HepG2 (cell line): ENCODE measurements around the gene ITGB6. TPM values are rescaled to one million over a fixed set of nuclear protein-coding genes. Genes with fewer than 3 reads are reported as not detected.

Experiments
- ATAC-seq: fragments of 200-7000 bp; cut with Tn5 transposase; 3 replicates; pipeline ENCODE4 v1.9.1; 2020; ENCODE audit warnings: mild to moderate bottlenecking, moderate library complexity
- BruUV-seq: library from RNA; stranded (reverse); fragments of 400-500 nt; replicated peaks from 2 replicates; lab custom pipeline; 2021; lab: Mats Ljungman, UMichigan
- CTCF ChIA-PET: fragments of 300-600 bp; formaldehyde crosslinking; extraction: SDS; loops from one replicate; lab custom pipeline; 2021; ENCODE audit warnings: low total read pairs, inconsistent platforms, low intra/inter-chr PET ratio; lab: Yijun Ruan, JAX
- POLR2A ChIA-PET: fragments of 350-600 bp; sonication (Branson Sonifier 250); formaldehyde crosslinking; loops from one replicate; lab custom pipeline; 2020; ENCODE audit warnings: antibody characterized with exemption, inconsistent platforms; lab: Yijun Ruan, JAX
- DNase-seq: peaks from one replicate; pipeline ENCODE4 v3.0.0-alpha.2; 2015; ENCODE audit warnings: low spot score
- FAIRE-seq: peaks from 3 replicates; lab custom pipeline; 2011; peaks lifted over from hg19 to GRCh38; lab: Jason Lieb, UNC
- H2AFZ ChIP-seq: one replicate; pipeline ENCODE4 v1.6.1; 2011; ENCODE audit warnings: low read length, inconsistent platforms
- H3K27ac ChIP-seq: fragments of 300-600 bp; 3 replicates; pipeline ENCODE4 v1.8.0; 2011; ENCODE audit warnings: mixed run types, mild to moderate bottlenecking, mixed read lengths, low read length, inconsistent platforms; ENCODE audit not compliant: insufficient read depth; ENCODE audit errors: extremely low read length
- H3K27me3 ChIP-seq, 2 experiments: fragments of 200-600 bp in 1 of 2; 2 replicates in 1 of 2; 3 replicates in 1 of 2; pipeline versions ENCODE4 v1.6.0 to v1.8.0; 2011; ENCODE audit warnings: low read length in 2 of 2, mild to moderate bottlenecking in 2 of 2, moderate library complexity in 2 of 2, inconsistent platforms in 1 of 2; ENCODE audit not compliant: insufficient read depth in 2 of 2, control insufficient read depth in 1 of 2
- H3K36me3 ChIP-seq, 2 experiments: fragments of 200-600 bp in 1 of 2; replicated peaks in 1 of 2; 2 replicates in 1 of 2; 3 replicates in 1 of 2; pipeline versions ENCODE4 v1.5.1 to v1.8.0; 2011; ENCODE audit warnings: low read length in 2 of 2, inconsistent platforms in 1 of 2; ENCODE audit not compliant: insufficient read depth in 2 of 2, control insufficient read depth in 1 of 2
- H3K4me1 ChIP-seq: 2 replicates; pipeline ENCODE4 v1.5.1; 2012; ENCODE audit warnings: low read length, inconsistent platforms; ENCODE audit not compliant: insufficient read depth
- H3K4me2 ChIP-seq: 2 replicates; pipeline ENCODE4 v1.6.0; 2011; ENCODE audit warnings: low read depth, low read length, inconsistent platforms
- H3K4me3 ChIP-seq, 3 experiments: fragments of 200-600 bp in 1 of 3; sonication (generic), shearing (Covaris generic) in 1 of 3; replicated peaks in 1 of 3; 2 replicates each; pipeline ENCODE4 v1.5.1; 2011 to 2016; ENCODE audit warnings: low read length in 3 of 3, inconsistent platforms in 2 of 3, low read depth in 2 of 3, mild to moderate bottlenecking in 2 of 3, control low read depth in 1 of 3, mixed read lengths in 1 of 3; ENCODE audit not compliant: insufficient read depth in 1 of 3
- H3K79me2 ChIP-seq: one replicate; pipeline ENCODE4 v1.6.1; 2011; ENCODE audit warnings: low read length, inconsistent platforms; ENCODE audit not compliant: insufficient read depth
- H3K9ac ChIP-seq: 2 replicates; pipeline ENCODE4 v1.6.0; 2011; ENCODE audit warnings: mild to moderate bottlenecking, low read depth, low read length, inconsistent platforms; ENCODE audit not compliant: insufficient read depth
- H3K9me3 ChIP-seq: 2 replicates; pipeline ENCODE4 v1.5.1; 2012; ENCODE audit warnings: mild to moderate bottlenecking, low read length
- H4K20me1 ChIP-seq: 2 replicates; pipeline ENCODE4 v1.6.0; 2011; ENCODE audit warnings: inconsistent platforms, mild to moderate bottlenecking, low read length, moderate library complexity; ENCODE audit not compliant: insufficient read depth
- ARNT ChIP-seq: fragments of 450-650 bp; IDR thresholded peaks from 2 replicates; pipeline ENCODE4 v1.6.1; 2017
- BHLHE40 ChIP-seq: IDR thresholded peaks from 2 replicates; pipeline ENCODE4 v1.6.1; 2011; ENCODE audit warnings: low read length, improper control_type of control experiment
- KLF9 ChIP-seq: IDR thresholded peaks from 2 replicates; pipeline ENCODE4 v1.6.1; 2016; ENCODE audit warnings: low read depth
- KMT2B ChIP-seq: IDR thresholded peaks from 2 replicates; pipeline ENCODE4 v1.6.1; 2016; ENCODE audit warnings: missing genetic modification reagents, missing compliant biosample characterization
- PHB2 ChIP-seq: fragments of 450-650 bp; IDR thresholded peaks from 2 replicates; pipeline ENCODE4 v1.6.1; 2018; ENCODE audit not compliant: partially characterized antibody
- PHF5A ChIP-seq: IDR thresholded peaks from one replicate; pipeline ENCODE4 v1.6.1; 2018; ENCODE audit warnings: low read depth, missing genetic modification reagents; ENCODE audit not compliant: unreplicated experiment
- SIN3B ChIP-seq: fragments of 150-350 bp; IDR thresholded peaks from 2 replicates; pipeline ENCODE4 v1.6.1; 2014; ENCODE audit warnings: low read length
- ZBTB8A ChIP-seq: sonication (generic); formaldehyde crosslinking; IDR thresholded peaks from 2 replicates; pipeline ENCODE4 v1.4.0; 2020; ENCODE audit warnings: mild to moderate bottlenecking, low read depth, missing genetic modification reagents, borderline replicate concordance
- ZNF33A ChIP-seq: sonication (generic); formaldehyde crosslinking; IDR thresholded peaks from 2 replicates; pipeline ENCODE4 v1.5.1; 2020; ENCODE audit warnings: missing genetic modification reagents, mild to moderate bottlenecking, moderate library complexity, borderline replicate concordance
- ZNF7 ChIP-seq: IDR thresholded peaks from 2 replicates; pipeline ENCODE4 v1.6.1; 2016; ENCODE audit warnings: missing biosample characterization, missing genetic modification reagents
- WGBS: methylation state at CpG from one replicate; pipeline ENCODE4 v1.1.6; 2017; ENCODE audit warnings: low lambda C conversion rate; 5-methylcytosine and 5-hydroxymethylcytosine counted together
- in situ Hi-C: cut with HindIII; loops from 2 replicates; pipeline ENCODE4 v1.10.0; 2017; ENCODE audit warnings: low pct_unique_long_range_greater_than_20kb; ENCODE audit not compliant: extremely low pct_ligation_motif_present
- intact Hi-C: fragments of 100-400 bp; cut with micrococcal nuclease; formaldehyde crosslinking; loops from one replicate; pipeline ENCODE4 v1.10.0; 2022; ENCODE audit not compliant: unreplicated experiment
- polyA plus RNA-seq, 8 experiments: library from polyadenylated mRNA; depleted of rRNA in 3 of 8; stranded (reverse) in 7 of 8; unstranded in 1 of 8; fragments of >200 nt; fragmentation: Illumina TruSeq in 4 of 8; extraction: Trizol in 4 of 8; gene quantifications; 2 replicates each; pipeline versions ENCODE4 v1.2.1 to v1.2.3, GENCODE V29; 2011 to 2016; ENCODE audit warnings: low read depth in 4 of 8, missing spikeins in 1 of 8, mixed read lengths in 1 of 8; ENCODE audit not compliant: insufficient read depth in 1 of 8
- total RNA-seq, 5 experiments: library from RNA; depleted of rRNA; stranded (reverse); fragments of >200 nt; fragmentation: Illumina TruSeq; extraction: Trizol; gene quantifications; 2 replicates each; pipeline ENCODE4 v1.2.3, GENCODE V29; 2016; ENCODE audit warnings: low read depth in 1 of 5
- TF ChIP-seq, protein P1 (sequence below): sonication (generic); formaldehyde crosslinking; IDR thresholded peaks from 2 replicates; pipeline ENCODE4 v1.4.0; 2020; ENCODE audit warnings: missing genetic modification reagents
- TF ChIP-seq, protein P2 (sequence below): sonication (generic); formaldehyde crosslinking; IDR thresholded peaks from 2 replicates; pipeline ENCODE4 v1.8.0; 2022; ENCODE audit warnings: mild to moderate bottlenecking, missing genetic modification reagents
- TF ChIP-seq, protein P3 (sequence below): sonication (generic); formaldehyde crosslinking; IDR thresholded peaks from 2 replicates; pipeline ENCODE4 v1.5.0; 2020; ENCODE audit warnings: missing genetic modification reagents, mild to moderate bottlenecking, borderline replicate concordance
- TF ChIP-seq, protein P4 (sequence below): sonication (generic); formaldehyde crosslinking; IDR thresholded peaks from 2 replicates; pipeline ENCODE4 v1.5.0; 2020; ENCODE audit warnings: mild to moderate bottlenecking, missing genetic modification reagents, moderate library complexity
- TF ChIP-seq, protein P5 (sequence below): sonication (generic); formaldehyde crosslinking; IDR thresholded peaks from 2 replicates; pipeline ENCODE4 v1.4.0; 2020; ENCODE audit warnings: mild to moderate bottlenecking, missing genetic modification reagents
- TF ChIP-seq, protein P6 (sequence below): sonication (generic); formaldehyde crosslinking; IDR thresholded peaks from 2 replicates; pipeline ENCODE4 v1.4.0; 2020; ENCODE audit warnings: mild to moderate bottlenecking, missing genetic modification reagents

ITGB6 gene
- total and polyA plus RNA-seq, 2 of the 13 experiments (the other 11 are each of a cell fraction or from before 2014, with no cell fraction given), result not detected

DNA sequence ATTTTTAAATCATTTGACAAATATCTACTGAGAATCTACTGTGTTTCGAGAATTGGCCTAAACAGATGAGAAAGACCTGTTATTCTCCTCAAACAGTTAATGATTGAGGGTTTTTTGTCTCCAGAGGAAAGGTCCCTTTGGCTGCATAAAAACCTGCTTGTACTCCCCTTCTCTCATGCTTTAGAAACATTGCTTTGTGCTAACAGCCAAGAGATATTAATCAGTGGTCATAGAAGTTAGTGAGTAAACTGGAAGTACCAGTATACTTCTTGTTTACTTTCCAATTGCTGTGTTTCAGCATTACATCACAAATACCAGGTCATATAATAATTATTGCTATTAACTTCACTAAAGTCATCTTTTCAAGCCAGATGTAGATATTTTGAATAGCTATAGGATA is 34.1 kb downstream of the ITGB6 start:
- no peak overlapping the region for H3K27ac ChIP-seq
- CTCF ChIA-PET, result no interaction called here
- no peaks in the 10 kb centered on the region for H4K20me1 ChIP-seq
- no peak overlapping the region for H2AFZ ChIP-seq
- H3K4me1 ChIP-seq, result no peaks in the 10 kb centered on the region
- TF ChIP-seq, protein P1, sequence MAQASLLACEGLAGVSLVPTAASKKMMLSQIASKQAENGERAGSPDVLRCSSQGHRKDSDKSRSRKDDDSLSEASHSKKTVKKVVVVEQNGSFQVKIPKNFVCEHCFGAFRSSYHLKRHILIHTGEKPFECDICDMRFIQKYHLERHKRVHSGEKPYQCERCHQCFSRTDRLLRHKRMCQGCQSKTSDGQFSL, result no peak
- TF ChIP-seq, protein P2, sequence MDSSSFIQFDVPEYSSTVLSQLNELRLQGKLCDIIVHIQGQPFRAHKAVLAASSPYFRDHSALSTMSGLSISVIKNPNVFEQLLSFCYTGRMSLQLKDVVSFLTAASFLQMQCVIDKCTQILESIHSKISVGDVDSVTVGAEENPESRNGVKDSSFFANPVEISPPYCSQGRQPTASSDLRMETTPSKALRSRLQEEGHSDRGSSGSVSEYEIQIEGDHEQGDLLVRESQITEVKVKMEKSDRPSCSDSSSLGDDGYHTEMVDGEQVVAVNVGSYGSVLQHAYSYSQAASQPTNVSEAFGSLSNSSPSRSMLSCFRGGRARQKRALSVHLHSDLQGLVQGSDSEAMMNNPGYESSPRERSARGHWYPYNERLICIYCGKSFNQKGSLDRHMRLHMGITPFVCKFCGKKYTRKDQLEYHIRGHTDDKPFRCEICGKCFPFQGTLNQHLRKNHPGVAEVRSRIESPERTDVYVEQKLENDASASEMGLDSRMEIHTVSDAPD (CRISPR knock-in tag), result no peak
- TF ChIP-seq, protein P3, sequence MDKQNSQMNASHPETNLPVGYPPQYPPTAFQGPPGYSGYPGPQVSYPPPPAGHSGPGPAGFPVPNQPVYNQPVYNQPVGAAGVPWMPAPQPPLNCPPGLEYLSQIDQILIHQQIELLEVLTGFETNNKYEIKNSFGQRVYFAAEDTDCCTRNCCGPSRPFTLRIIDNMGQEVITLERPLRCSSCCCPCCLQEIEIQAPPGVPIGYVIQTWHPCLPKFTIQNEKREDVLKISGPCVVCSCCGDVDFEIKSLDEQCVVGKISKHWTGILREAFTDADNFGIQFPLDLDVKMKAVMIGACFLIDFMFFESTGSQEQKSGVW (CRISPR knock-in tag), result no peak
- TF ChIP-seq SIN3B (no peak), PHB2 (no peak), KLF9 (CRISPR knock-in tag) (no peak), BHLHE40 (no peak), ZBTB8A (CRISPR knock-in tag) (no peak), ZNF7 (no peak), ZNF33A (CRISPR knock-in tag) (no peak), KMT2B (CRISPR knock-in tag) (no peak), PHF5A (CRISPR knock-in tag) (no peak), ARNT (no peak)
- TF ChIP-seq, protein P4, sequence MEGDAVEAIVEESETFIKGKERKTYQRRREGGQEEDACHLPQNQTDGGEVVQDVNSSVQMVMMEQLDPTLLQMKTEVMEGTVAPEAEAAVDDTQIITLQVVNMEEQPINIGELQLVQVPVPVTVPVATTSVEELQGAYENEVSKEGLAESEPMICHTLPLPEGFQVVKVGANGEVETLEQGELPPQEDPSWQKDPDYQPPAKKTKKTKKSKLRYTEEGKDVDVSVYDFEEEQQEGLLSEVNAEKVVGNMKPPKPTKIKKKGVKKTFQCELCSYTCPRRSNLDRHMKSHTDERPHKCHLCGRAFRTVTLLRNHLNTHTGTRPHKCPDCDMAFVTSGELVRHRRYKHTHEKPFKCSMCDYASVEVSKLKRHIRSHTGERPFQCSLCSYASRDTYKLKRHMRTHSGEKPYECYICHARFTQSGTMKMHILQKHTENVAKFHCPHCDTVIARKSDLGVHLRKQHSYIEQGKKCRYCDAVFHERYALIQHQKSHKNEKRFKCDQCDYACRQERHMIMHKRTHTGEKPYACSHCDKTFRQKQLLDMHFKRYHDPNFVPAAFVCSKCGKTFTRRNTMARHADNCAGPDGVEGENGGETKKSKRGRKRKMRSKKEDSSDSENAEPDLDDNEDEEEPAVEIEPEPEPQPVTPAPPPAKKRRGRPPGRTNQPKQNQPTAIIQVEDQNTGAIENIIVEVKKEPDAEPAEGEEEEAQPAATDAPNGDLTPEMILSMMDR (CRISPR knock-in tag), result no peak
- TF ChIP-seq, protein P5, sequence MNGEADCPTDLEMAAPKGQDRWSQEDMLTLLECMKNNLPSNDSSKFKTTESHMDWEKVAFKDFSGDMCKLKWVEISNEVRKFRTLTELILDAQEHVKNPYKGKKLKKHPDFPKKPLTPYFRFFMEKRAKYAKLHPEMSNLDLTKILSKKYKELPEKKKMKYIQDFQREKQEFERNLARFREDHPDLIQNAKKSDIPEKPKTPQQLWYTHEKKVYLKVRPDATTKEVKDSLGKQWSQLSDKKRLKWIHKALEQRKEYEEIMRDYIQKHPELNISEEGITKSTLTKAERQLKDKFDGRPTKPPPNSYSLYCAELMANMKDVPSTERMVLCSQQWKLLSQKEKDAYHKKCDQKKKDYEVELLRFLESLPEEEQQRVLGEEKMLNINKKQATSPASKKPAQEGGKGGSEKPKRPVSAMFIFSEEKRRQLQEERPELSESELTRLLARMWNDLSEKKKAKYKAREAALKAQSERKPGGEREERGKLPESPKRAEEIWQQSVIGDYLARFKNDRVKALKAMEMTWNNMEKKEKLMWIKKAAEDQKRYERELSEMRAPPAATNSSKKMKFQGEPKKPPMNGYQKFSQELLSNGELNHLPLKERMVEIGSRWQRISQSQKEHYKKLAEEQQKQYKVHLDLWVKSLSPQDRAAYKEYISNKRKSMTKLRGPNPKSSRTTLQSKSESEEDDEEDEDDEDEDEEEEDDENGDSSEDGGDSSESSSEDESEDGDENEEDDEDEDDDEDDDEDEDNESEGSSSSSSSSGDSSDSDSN (CRISPR knock-in tag), result no peak
- TF ChIP-seq, protein P6, sequence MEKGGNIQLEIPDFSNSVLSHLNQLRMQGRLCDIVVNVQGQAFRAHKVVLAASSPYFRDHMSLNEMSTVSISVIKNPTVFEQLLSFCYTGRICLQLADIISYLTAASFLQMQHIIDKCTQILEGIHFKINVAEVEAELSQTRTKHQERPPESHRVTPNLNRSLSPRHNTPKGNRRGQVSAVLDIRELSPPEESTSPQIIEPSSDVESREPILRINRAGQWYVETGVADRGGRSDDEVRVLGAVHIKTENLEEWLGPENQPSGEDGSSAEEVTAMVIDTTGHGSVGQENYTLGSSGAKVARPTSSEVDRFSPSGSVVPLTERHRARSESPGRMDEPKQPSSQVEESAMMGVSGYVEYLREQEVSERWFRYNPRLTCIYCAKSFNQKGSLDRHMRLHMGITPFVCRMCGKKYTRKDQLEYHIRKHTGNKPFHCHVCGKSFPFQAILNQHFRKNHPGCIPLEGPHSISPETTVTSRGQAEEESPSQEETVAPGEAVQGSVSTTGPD (CRISPR knock-in tag), result no peak
- no peak overlapping the region for H3K9ac ChIP-seq
- ATAC-seq (no peak), FAIRE-seq (no peak), DNase-seq (no peak)
- no peaks in the 10 kb centered on the region for H3K9me3 ChIP-seq
- intact Hi-C loops (no loop called here), in situ Hi-C loops (no loop called here)
- H3K4me2 ChIP-seq, result no peak overlapping the region
- H3K36me3 ChIP-seq, result no peaks in the 10 kb centered on the region
- BruUV-seq, result no TSS peak
- no peak overlapping the region for H3K4me3 ChIP-seq
- WGBS, result 0% methylated on average over 1 of the region's 1 CpG
- POLR2A ChIA-PET, result no interaction called here
- no peaks in the 10 kb centered on the region for H3K27me3 ChIP-seq
- no peaks in the 10 kb centered on the region for H3K79me2 ChIP-seq
